ENCODE measurements around the gene ZNF608.

GRCh38 chr5:124745928-124746915 lies at the start of gene ZNF608:
- TF ChIP-seq CTCF (IDR thresholded peaks at IDR 0.05): no peak
- no peak for TF ChIP-seq POLR2A (IDR thresholded peaks at IDR 0.05)

All from testis (tissue), 2 donors.